ENCODE data around the gene TSPYL2.

TSPYL2 gene

GRCh38 chrX:53126377-53126776 lies 44.2 kb downstream of the TSPYL2 start:
- Histone ChIP-seq H3K79me2 (peaks cover 4% of the 10 kb centered on the region), H3K4me3 (ENCODE audit: low read depth, low read length) (no peak overlapping the region), H3K9me3 (ENCODE audit: control insufficient read depth, low read length) (no peaks in the 10 kb centered on the region), H3K9ac (no peak overlapping the region), H3K4me2 (ENCODE audit: low read length) (no peak overlapping the region), H3K36me3 (ENCODE audit: control insufficient read depth, insufficient read depth, low read length) (no peaks in the 10 kb centered on the region), H3K4me1 (no peaks in the 10 kb centered on the region), H2AFZ (no peak overlapping the region), H3K27me3 (ENCODE audit: control insufficient read depth, insufficient read depth, low read length) (no peaks in the 10 kb centered on the region), H3K27ac (no peak overlapping the region)
- TF ChIP-seq, protein P1, sequence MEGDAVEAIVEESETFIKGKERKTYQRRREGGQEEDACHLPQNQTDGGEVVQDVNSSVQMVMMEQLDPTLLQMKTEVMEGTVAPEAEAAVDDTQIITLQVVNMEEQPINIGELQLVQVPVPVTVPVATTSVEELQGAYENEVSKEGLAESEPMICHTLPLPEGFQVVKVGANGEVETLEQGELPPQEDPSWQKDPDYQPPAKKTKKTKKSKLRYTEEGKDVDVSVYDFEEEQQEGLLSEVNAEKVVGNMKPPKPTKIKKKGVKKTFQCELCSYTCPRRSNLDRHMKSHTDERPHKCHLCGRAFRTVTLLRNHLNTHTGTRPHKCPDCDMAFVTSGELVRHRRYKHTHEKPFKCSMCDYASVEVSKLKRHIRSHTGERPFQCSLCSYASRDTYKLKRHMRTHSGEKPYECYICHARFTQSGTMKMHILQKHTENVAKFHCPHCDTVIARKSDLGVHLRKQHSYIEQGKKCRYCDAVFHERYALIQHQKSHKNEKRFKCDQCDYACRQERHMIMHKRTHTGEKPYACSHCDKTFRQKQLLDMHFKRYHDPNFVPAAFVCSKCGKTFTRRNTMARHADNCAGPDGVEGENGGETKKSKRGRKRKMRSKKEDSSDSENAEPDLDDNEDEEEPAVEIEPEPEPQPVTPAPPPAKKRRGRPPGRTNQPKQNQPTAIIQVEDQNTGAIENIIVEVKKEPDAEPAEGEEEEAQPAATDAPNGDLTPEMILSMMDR (IDR thresholded peaks at IDR 0.05): no peak

GRCh38 chrX:53128097-53128749 lies 46.1 kb downstream of the TSPYL2 start:
- Histone ChIP-seq H3K9me3 (ENCODE audit: control insufficient read depth, low read length) (no peaks in the 10 kb centered on the region), H3K36me3 (ENCODE audit: control insufficient read depth, insufficient read depth, low read length) (no peaks in the 10 kb centered on the region), H3K79me2 (peaks cover 4% of the 10 kb centered on the region), H3K27me3 (ENCODE audit: control insufficient read depth, insufficient read depth, low read length) (no peaks in the 10 kb centered on the region), H3K4me1 (no peaks in the 10 kb centered on the region), H3K9ac (no peak overlapping the region), H3K27ac (no peak overlapping the region), H3K4me2 (ENCODE audit: low read length) (no peak overlapping the region), H2AFZ (no peak overlapping the region), H3K4me3 (ENCODE audit: low read depth, low read length) (no peak overlapping the region)
- TF ChIP-seq, protein P1 (IDR thresholded peaks at IDR 0.05): no peak

DNA sequence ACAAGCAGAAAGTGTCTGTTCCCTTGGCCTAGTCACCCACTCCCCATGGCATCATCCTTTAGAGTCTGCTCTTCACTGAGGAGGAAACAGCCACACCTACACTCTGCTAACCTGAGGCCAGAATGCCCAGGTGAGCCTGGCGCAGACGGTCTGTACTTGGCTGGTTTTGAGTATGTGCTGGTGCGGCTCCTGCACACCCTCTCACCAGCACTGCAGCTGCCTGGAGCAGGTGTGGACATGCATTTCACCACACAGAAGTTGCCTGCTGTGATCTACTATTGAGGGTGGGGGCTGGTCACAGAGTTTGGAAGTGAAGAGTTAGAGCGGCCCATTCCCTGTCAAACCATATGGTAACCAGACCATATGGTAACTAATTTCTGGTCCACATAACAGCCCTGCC lies 51.2 kb downstream of the TSPYL2 start:
- Histone ChIP-seq H3K79me2 (no peaks in the 10 kb centered on the region), H3K4me1 (no peaks in the 10 kb centered on the region), H3K4me3 (ENCODE audit: low read depth, low read length) (no peak overlapping the region), H3K36me3 (ENCODE audit: control insufficient read depth, insufficient read depth, low read length) (no peaks in the 10 kb centered on the region), H3K9ac (no peak overlapping the region), H3K27me3 (ENCODE audit: control insufficient read depth, insufficient read depth, low read length) (no peaks in the 10 kb centered on the region), H3K4me2 (ENCODE audit: low read length) (no peak overlapping the region), H3K9me3 (ENCODE audit: control insufficient read depth, low read length) (no peaks in the 10 kb centered on the region), H3K27ac (no peak overlapping the region), H2AFZ (no peak overlapping the region)
- TF ChIP-seq, protein P1 (IDR thresholded peaks at IDR 0.05): no peak

DNA sequence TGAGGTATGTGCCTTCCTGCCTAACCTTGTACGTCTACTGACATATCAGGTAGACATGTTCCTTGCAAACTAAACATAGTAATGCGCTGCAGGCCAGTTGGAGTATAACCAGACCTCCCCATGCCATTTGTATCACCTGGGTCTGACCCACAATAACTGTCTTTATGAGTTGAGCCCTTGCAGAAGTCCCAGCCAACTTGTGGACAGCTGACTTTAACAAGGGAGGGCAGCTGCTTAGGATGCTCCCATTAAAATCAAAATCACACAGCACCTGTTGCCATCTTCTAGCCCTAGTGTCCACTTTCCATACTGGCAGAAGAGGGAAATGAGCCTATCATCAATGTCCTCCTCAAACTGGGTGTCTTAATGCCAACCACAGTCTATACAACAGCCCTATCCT lies 53.4 kb downstream of the TSPYL2 start:
- Histone ChIP-seq H3K9ac (no peak overlapping the region), H3K27me3 (ENCODE audit: control insufficient read depth, insufficient read depth, low read length) (no peaks in the 10 kb centered on the region), H3K27ac (no peak overlapping the region), H3K4me1 (no peaks in the 10 kb centered on the region), H3K9me3 (ENCODE audit: control insufficient read depth, low read length) (no peaks in the 10 kb centered on the region), H3K79me2 (no peaks in the 10 kb centered on the region), H3K4me3 (ENCODE audit: low read depth, low read length) (no peak overlapping the region), H3K36me3 (ENCODE audit: control insufficient read depth, insufficient read depth, low read length) (no peaks in the 10 kb centered on the region), H2AFZ (no peak overlapping the region), H3K4me2 (ENCODE audit: low read length) (no peak overlapping the region)
- TF ChIP-seq, protein P1 (IDR thresholded peaks at IDR 0.05): no peak

Measured in parathyroid adenoma (tissue), 2 donors.